A673 (cell line): ENCODE measurements around the gene PDLIM1. TPM values are rescaled to one million over a fixed set of nuclear protein-coding genes. Genes with fewer than 3 reads are reported as not detected.

Experiments used
- BruUV-seq: library from RNA; stranded (reverse); fragments of 400-500 nt; replicated peaks from 2 replicates; lab custom pipeline; 2021; lab: Mats Ljungman, UMichigan
- CTCF ChIA-PET: fragments of 300-600 bp; sonication (Branson Sonifier 250); formaldehyde crosslinking; loops from one replicate; lab custom pipeline; 2022; ENCODE audit warnings: antibody characterized with exemption; lab: Charles Lee
- POLR2A ChIA-PET: fragments of 300-600 bp; sonication (Branson Sonifier 250); formaldehyde crosslinking; loops from one replicate; lab custom pipeline; 2022; ENCODE audit warnings: antibody characterized with exemption; ENCODE audit not compliant: low non-redundant PET; lab: Charles Lee
- DNase-seq: peaks from one replicate; pipeline ENCODE4 v3.0.0-alpha.2; 2015; ENCODE audit warnings: low spot score
- H3K27ac ChIP-seq: fragments of 200-600 bp; sonication (generic); 2 replicates; pipeline ENCODE4 v1.5.1; 2016; ENCODE audit warnings: mixed run types, low read depth, mild to moderate bottlenecking, mixed read lengths, antibody characterized with exemption, low read length; ENCODE audit not compliant: poor library complexity, severe bottlenecking
- H3K27me3 ChIP-seq: fragments of 200-600 bp; sonication (generic); replicated peaks from 2 replicates; pipeline ENCODE4 v1.6.1; 2017; ENCODE audit warnings: mixed run types, low read depth, mild to moderate bottlenecking, mixed read lengths, antibody characterized with exemption, low read length; ENCODE audit not compliant: insufficient read depth, poor library complexity
- H3K36me3 ChIP-seq: fragments of 200-600 bp; sonication (generic); 2 replicates; pipeline ENCODE4 v1.6.1; 2016; ENCODE audit warnings: mixed run types, mild to moderate bottlenecking, mixed read lengths, antibody characterized with exemption, low read length; ENCODE audit not compliant: insufficient read depth, poor library complexity, severe bottlenecking
- H3K4me1 ChIP-seq: fragments of 200-600 bp; sonication (generic); 2 replicates; pipeline ENCODE4 v1.6.1; 2017; ENCODE audit warnings: mixed run types, mild to moderate bottlenecking, mixed read lengths, antibody characterized with exemption, low read length; ENCODE audit not compliant: insufficient read depth, poor library complexity, severe bottlenecking
- H3K4me3 ChIP-seq: fragments of 200-600 bp; sonication (generic); 2 replicates; pipeline ENCODE4 v1.5.1; 2016; ENCODE audit warnings: low read depth, mixed run types, mild to moderate bottlenecking, mixed read lengths, low read length; ENCODE audit not compliant: poor library complexity, severe bottlenecking
- H3K9me3 ChIP-seq: fragments of 200-600 bp; sonication (generic); 2 replicates; pipeline ENCODE4 v1.6.1; 2016; ENCODE audit warnings: mixed run types, low read depth, mild to moderate bottlenecking, mixed read lengths, antibody characterized with exemption, low read length; ENCODE audit not compliant: poor library complexity, severe bottlenecking
- EZH2 ChIP-seq: fragments of 200-600 bp; sonication (generic); IDR thresholded peaks from 2 replicates; pipeline ENCODE4 v1.6.1; 2017; ENCODE audit warnings: borderline replicate concordance, low read depth, mild to moderate bottlenecking, mixed read lengths, antibody characterized with exemption, low read length; ENCODE audit not compliant: poor library complexity, severe bottlenecking
- intact Hi-C: fragments of 100-400 bp; cut with micrococcal nuclease; formaldehyde crosslinking; loops from one replicate; pipeline ENCODE4 v1.10.0; 2022; ENCODE audit not compliant: unreplicated experiment
- total RNA-seq: library from RNA; stranded (reverse); gene quantifications from 2 replicates; pipeline ENCODE4 v1.2.3, GENCODE V29; 2021
- TF ChIP-seq, protein P1 (sequence below): fragments of 300-800, 200-600 bp; sonication (generic); conservative IDR thresholded peaks from 2 replicates; pipeline ENCODE4 v1.5.1; 2017; ENCODE audit warnings: low read depth, mild to moderate bottlenecking, antibody characterized with exemption, low read length, moderate library complexity, mixed read lengths

Gene PDLIM1
- total RNA-seq, 1 experiment from 2014 or later, result 0.32 TPM

DNA sequence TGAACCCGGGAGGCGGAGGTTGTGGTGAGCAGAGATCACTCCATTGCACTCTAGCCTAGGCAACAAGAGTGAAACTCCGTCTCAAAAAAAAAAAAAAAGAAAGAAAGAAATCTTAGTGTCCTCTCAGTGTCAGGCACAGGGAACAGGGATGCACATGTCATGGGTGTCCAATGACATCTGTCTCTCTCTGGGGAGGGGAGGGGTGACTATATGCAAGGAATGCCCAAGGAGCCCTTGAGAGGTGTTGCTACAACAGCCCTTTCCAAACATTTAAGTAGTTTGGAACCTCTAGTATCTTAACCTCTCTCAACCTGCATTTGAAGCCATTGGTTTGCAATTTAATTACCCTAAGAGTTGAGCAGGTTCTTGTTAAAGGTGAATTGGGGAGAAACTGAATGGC, 28.9 kb downstream of the PDLIM1 start:
- Histone ChIP-seq H3K27ac (no peak overlapping the region), H3K4me1 (no peaks in the 10 kb centered on the region), H3K27me3 (no peaks in the 10 kb centered on the region), H3K36me3 (no peaks in the 10 kb centered on the region), H3K4me3 (no peak overlapping the region), H3K9me3 (no peaks in the 10 kb centered on the region)
- ChIA-PET CTCF (no interaction called here), POLR2A (no interaction called here)
- DNase-seq, result no peak
- TF ChIP-seq EZH2, result no peak
- BruUV-seq, result no TSS peak
- intact Hi-C loops, result no loop called here

DNA sequence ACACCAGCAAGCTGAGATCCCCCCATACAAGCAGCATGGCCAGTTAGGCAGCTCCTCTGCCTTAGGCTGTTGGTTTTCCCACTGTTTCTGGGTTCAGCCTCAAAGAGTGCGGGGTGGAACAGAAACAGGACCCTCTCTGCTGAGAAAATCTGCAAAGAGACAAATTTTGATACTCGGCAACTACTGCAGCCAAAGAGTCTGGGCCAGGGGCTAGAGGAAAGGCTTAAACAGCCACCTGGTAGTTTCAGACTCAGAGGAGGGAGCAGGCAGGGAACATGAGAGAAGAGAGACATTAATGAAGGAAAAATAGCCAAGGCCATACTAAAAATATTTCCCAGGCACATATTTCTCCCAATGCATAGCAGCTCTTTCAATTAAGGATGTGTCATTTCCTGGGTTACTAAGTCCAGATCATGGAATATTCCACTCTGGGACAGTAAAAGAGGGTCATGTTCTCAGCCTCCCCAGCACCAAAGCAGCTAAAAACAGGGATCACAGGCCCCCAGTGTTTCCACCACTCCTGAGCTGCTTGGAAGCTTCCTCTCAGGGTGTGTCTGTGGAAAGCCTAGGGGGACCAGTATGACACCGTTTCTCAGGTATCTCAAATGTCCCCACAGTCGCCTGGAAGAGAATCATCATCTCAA, 29.8 kb downstream of the PDLIM1 start:
- Histone ChIP-seq H3K4me3 (no peak overlapping the region), H3K36me3 (no peaks in the 10 kb centered on the region), H3K9me3 (peaks cover 5% of the 10 kb centered on the region), H3K27me3 (no peaks in the 10 kb centered on the region), H3K4me1 (no peaks in the 10 kb centered on the region), H3K27ac (no peak overlapping the region)
- TF ChIP-seq, protein P1, sequence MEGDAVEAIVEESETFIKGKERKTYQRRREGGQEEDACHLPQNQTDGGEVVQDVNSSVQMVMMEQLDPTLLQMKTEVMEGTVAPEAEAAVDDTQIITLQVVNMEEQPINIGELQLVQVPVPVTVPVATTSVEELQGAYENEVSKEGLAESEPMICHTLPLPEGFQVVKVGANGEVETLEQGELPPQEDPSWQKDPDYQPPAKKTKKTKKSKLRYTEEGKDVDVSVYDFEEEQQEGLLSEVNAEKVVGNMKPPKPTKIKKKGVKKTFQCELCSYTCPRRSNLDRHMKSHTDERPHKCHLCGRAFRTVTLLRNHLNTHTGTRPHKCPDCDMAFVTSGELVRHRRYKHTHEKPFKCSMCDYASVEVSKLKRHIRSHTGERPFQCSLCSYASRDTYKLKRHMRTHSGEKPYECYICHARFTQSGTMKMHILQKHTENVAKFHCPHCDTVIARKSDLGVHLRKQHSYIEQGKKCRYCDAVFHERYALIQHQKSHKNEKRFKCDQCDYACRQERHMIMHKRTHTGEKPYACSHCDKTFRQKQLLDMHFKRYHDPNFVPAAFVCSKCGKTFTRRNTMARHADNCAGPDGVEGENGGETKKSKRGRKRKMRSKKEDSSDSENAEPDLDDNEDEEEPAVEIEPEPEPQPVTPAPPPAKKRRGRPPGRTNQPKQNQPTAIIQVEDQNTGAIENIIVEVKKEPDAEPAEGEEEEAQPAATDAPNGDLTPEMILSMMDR, result no peak
- no peak for TF ChIP-seq EZH2
- no peak for DNase-seq
- no TSS peak for BruUV-seq
- ChIA-PET CTCF (no interaction called here), POLR2A (no interaction called here)
- intact Hi-C loops, result no loop called here

DNA sequence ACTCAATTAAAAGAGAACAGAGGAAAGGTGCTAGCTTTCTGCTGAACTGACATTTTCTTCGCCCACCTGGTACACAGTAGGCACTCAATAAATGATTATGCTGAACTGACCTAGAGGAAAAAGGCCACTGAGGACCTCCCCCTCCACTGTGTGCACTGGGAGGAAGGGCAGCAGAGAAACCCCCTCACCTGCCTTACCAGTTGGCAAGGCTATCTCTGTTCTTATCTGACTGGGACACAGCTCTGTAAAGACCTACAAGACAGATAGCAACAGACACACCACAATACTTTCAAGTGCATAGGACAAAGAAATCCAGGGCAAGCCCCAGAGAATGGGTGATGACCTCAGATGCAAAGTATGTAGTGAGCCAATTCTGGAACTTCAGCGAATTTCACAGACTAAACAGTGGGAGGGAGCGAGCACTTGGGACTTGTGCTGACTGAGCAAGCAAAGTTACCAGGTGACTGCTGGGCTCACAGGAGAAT, 30.4 kb downstream of the PDLIM1 start:
- intact Hi-C loops, result no loop called here
- H3K27ac ChIP-seq, result no peak overlapping the region
- ChIA-PET POLR2A (no interaction called here), CTCF (no interaction called here)
- H3K4me3 ChIP-seq, result no peak overlapping the region
- H3K4me1 ChIP-seq, result no peaks in the 10 kb centered on the region
- peaks cover 6% of the 10 kb centered on the region for H3K9me3 ChIP-seq
- H3K27me3 ChIP-seq, result no peaks in the 10 kb centered on the region
- H3K36me3 ChIP-seq, result no peaks in the 10 kb centered on the region
- no peak for TF ChIP-seq EZH2
- TF ChIP-seq, protein P1, result no peak
- no TSS peak for BruUV-seq
- DNase-seq, result peak; percentile 26

DNA sequence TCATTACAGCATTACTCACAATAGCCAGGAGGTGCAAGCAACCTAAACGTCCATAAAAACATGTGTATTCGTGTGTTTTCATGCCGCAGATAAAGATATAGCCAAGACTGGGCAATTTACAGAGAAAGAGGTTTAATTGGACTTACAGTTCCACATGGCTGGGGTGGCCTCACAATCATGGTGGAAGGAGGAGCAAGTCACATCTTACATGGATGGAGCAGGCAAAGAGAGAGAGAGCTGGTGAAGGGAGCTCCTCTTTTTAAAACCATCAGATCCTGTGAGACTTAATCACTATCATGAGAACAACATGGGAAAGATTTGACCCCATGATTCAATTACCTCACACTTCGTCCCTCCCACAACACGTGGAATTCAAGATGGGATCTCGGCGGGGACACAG, 33.0 kb downstream of the PDLIM1 start:
- CTCF ChIA-PET, result no interaction called here

More for the DNA sequence above, 33.0 kb downstream of the PDLIM1 start:
- Histone ChIP-seq H3K9me3 (peaks cover 6% of the 10 kb centered on the region), H3K36me3 (no peaks in the 10 kb centered on the region), H3K27ac (no peak overlapping the region), H3K27me3 (no peaks in the 10 kb centered on the region), H3K4me1 (no peaks in the 10 kb centered on the region), H3K4me3 (no peak overlapping the region)
- intact Hi-C loops, result no loop called here
- DNase-seq, result no peak
- no TSS peak for BruUV-seq
- TF ChIP-seq, protein P1, result no peak
- TF ChIP-seq EZH2, result no peak
- POLR2A ChIA-PET, result no interaction called here
